ENCODE results near the gene RAD51B.
"Not testable (repeated sequence)": the region's sequence is repeated elsewhere in the genome, so short reads cannot be mapped to it uniquely, and the experiment has no call there.

The RAD51B gene

GRCh38 chr14:67978749-67979148, 159.2 kb downstream of the RAD51B start:
- DNase-seq (ENCODE audit: low read depth in 2 of 3, low spot score in 2 of 3), result no peak

- no peak for DNase-seq (ENCODE audit: low read depth in 2 of 3, low spot score in 2 of 3)
Measured at GRCh38 chr14:67982711-67983608, 163.4 kb downstream of the RAD51B start.

- no peak for DNase-seq (ENCODE audit: low read depth in 2 of 3, low spot score in 2 of 3)
Measured at GRCh38 chr14:67984274-67984673, 164.7 kb downstream of the RAD51B start.

GRCh38 chr14:67986131-67986841, 166.7 kb downstream of the RAD51B start:
- DNase-seq (ENCODE audit: low read depth in 2 of 3, low spot score in 2 of 3), result no peak

GRCh38 chr14:67987606-67988005, 168.0 kb downstream of the RAD51B start:
- no peak for DNase-seq (ENCODE audit: low read depth in 2 of 3, low spot score in 2 of 3)

- not testable (repeated sequence) for DNase-seq (ENCODE audit: low read depth in 2 of 3, low spot score in 2 of 3)
Measured at GRCh38 chr14:67988210-67988609, 168.6 kb downstream of the RAD51B start.

- no peak for DNase-seq (ENCODE audit: low read depth in 2 of 3, low spot score in 2 of 3)
Measured at GRCh38 chr14:67990576-67990975, 171.0 kb downstream of the RAD51B start.

- no peak for DNase-seq (ENCODE audit: low read depth in 2 of 3, low spot score in 2 of 3)
Measured at GRCh38 chr14:67994531-67994930, 175.0 kb downstream of the RAD51B start.

GRCh38 chr14:67996235-67996634, 176.7 kb downstream of the RAD51B start:
- no peak for DNase-seq (ENCODE audit: low read depth in 2 of 3, low spot score in 2 of 3)

- DNase-seq (ENCODE audit: low read depth in 2 of 3, low spot score in 2 of 3), result no peak
Measured at GRCh38 chr14:67998834-67999233, 179.3 kb downstream of the RAD51B start.

- DNase-seq (ENCODE audit: low read depth in 2 of 3, low spot score in 2 of 3), result no peak
Measured at GRCh38 chr14:67999290-67999689, 179.7 kb downstream of the RAD51B start.

- DNase-seq (ENCODE audit: low read depth in 2 of 3, low spot score in 2 of 3), result no peak
Measured at GRCh38 chr14:67999705-68000384, 180.3 kb downstream of the RAD51B start.

- DNase-seq (ENCODE audit: low read depth in 2 of 3, low spot score in 2 of 3), result no peak
Measured at GRCh38 chr14:68000511-68000910, 180.9 kb downstream of the RAD51B start.

- DNase-seq (ENCODE audit: low read depth in 2 of 3, low spot score in 2 of 3), result no peak
Measured at GRCh38 chr14:68008491-68008890, 188.9 kb downstream of the RAD51B start.

- no peak for DNase-seq (ENCODE audit: low read depth in 2 of 3, low spot score in 2 of 3)
Measured at GRCh38 chr14:68011406-68012028, 191.9 kb downstream of the RAD51B start.

GRCh38 chr14:68012871-68013270, 193.3 kb downstream of the RAD51B start:
- no peak for DNase-seq (ENCODE audit: low read depth in 2 of 3, low spot score in 2 of 3)

- DNase-seq (ENCODE audit: low read depth in 2 of 3, low spot score in 2 of 3), result no peak
Measured at GRCh38 chr14:68013326-68013725, 193.7 kb downstream of the RAD51B start.

GRCh38 chr14:68014771-68015170, 195.2 kb downstream of the RAD51B start:
- no peak for DNase-seq (ENCODE audit: low read depth in 2 of 3, low spot score in 2 of 3)

GRCh38 chr14:68015356-68016254, 196.0 kb downstream of the RAD51B start:
- DNase-seq (ENCODE audit: low read depth in 2 of 3, low spot score in 2 of 3), result no peak

GRCh38 chr14:68016255-68016914, 196.8 kb downstream of the RAD51B start:
- no peak for DNase-seq (ENCODE audit: low read depth in 2 of 3, low spot score in 2 of 3)

Measured in activated CD8-positive, alpha-beta memory T cell treated with anti-CD3 and anti-CD28 coated beads for 48 hours (primary cell).